BLaER1 treated with 17β-estradiol and CSF1 and Interleukin-3, amounts not matched to agents 10 nM and 100 nM (cell line): ENCODE data around the gene CENPO.
A peak's percentile ranks its signal among the peaks of the same experiment; 100 is the strongest.

Source experiments
- H3K27ac ChIP-seq, 11 experiments: shearing (Covaris generic); formaldehyde crosslinking; 2 replicates each; pipeline ENCODE4 v1.8.1; 2022
- H3K27me3 ChIP-seq, 11 experiments: shearing (Covaris generic); formaldehyde crosslinking; 2 replicates each; pipeline ENCODE4 v1.8.1; 2022
- H3K36me3 ChIP-seq, 11 experiments: shearing (Covaris generic); formaldehyde crosslinking; 2 replicates each; pipeline ENCODE4 v1.8.1; 2022
- H3K4me1 ChIP-seq, 10 experiments: shearing (Covaris generic); formaldehyde crosslinking; 2 replicates each; pipeline ENCODE4 v1.8.1; 2022
- H3K4me2 ChIP-seq, 11 experiments: shearing (Covaris generic); formaldehyde crosslinking; 2 replicates each; pipeline ENCODE4 v1.8.1; 2022
- H3K4me3 ChIP-seq, 10 experiments: shearing (Covaris generic); formaldehyde crosslinking; 2 replicates each; pipeline ENCODE4 v1.8.1; 2022
- H3K9ac ChIP-seq, 11 experiments: shearing (Covaris generic); formaldehyde crosslinking; 2 replicates each; pipeline ENCODE4 v1.8.1; 2022
- H3K9me3 ChIP-seq, 11 experiments: shearing (Covaris generic); formaldehyde crosslinking; replicated peaks in 1 of 11; 2 replicates each; pipeline ENCODE4 v1.8.1; 2022
- H4K20me1 ChIP-seq, 11 experiments: shearing (Covaris generic); formaldehyde crosslinking; 2 replicates each; pipeline ENCODE4 v1.8.1; 2022
- Cebpa-rat ChIP-seq, 11 experiments: shearing (Covaris generic); IDR thresholded peaks; 2 replicates each; pipeline ENCODE4 v1.8.1; 2022

Gene CENPO

DNA sequence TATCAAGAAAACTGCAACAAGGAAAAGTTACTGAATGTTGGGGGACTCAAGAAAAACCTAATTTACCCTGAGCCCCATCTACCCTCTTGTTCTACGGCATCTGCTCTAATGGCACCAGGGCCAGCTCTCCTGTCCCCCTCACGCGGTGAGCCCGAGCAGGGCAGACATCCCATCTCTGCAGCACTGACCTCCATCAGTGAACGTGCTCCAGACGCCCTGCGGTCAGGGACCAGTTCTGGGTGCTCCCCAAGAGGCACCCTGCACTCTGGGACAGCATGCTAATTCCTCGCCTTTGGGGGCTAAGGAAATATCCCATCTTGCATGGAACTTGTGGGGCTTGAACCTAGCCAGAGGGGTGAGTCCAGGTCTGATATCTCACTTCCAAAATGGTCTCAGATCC, 43.0 kb downstream of the CENPO start:
- H3K36me3 ChIP-seq: peaks cover 31 to 82% (median 72%) of the 10 kb centered on the region in 11 experiments
- no peak overlapping the region for H3K9ac ChIP-seq
- no peak overlapping the region for H3K4me3 ChIP-seq
- no peaks in the 10 kb centered on the region for H3K27me3 ChIP-seq
- H3K9me3 ChIP-seq: no peaks in the 10 kb centered on the region
- H4K20me1 ChIP-seq: peaks cover 0 to 26% (median 0%) of the 10 kb centered on the region in 11 experiments; a peak in 2 of 22 replicates
- H3K4me2 ChIP-seq: no peak overlapping the region
- TF ChIP-seq Cebpa-rat (IDR thresholded peaks at IDR 0.05): no peak
- no peak overlapping the region for H3K27ac ChIP-seq
- peaks cover 0 to 12% (median 6%) of the 10 kb centered on the region in 10 experiments; a peak in 7 of 20 replicates for H3K4me1 ChIP-seq

- TF ChIP-seq Cebpa-rat (IDR thresholded peaks at IDR 0.05): no peak
- H3K9me3 ChIP-seq: no peaks in the 10 kb centered on the region
- H3K4me3 ChIP-seq: no peak overlapping the region
- H4K20me1 ChIP-seq: peaks cover 0 to 29% (median 0%) of the 10 kb centered on the region in 11 experiments; a peak in 3 of 22 replicates
- H3K27me3 ChIP-seq: no peaks in the 10 kb centered on the region
- H3K4me2 ChIP-seq: no peak overlapping the region
- H3K4me1 ChIP-seq: peaks cover 0 to 12% (median 6%) of the 10 kb centered on the region in 10 experiments; a peak in 7 of 20 replicates
- H3K36me3 ChIP-seq: peaks cover 36 to 84% (median 74%) of the 10 kb centered on the region in 11 experiments
- no peak overlapping the region for H3K9ac ChIP-seq
- H3K27ac ChIP-seq: no peak overlapping the region
Measured at GRCh38 chr2:24836706-24837105, 43.5 kb downstream of the CENPO start.

DNA sequence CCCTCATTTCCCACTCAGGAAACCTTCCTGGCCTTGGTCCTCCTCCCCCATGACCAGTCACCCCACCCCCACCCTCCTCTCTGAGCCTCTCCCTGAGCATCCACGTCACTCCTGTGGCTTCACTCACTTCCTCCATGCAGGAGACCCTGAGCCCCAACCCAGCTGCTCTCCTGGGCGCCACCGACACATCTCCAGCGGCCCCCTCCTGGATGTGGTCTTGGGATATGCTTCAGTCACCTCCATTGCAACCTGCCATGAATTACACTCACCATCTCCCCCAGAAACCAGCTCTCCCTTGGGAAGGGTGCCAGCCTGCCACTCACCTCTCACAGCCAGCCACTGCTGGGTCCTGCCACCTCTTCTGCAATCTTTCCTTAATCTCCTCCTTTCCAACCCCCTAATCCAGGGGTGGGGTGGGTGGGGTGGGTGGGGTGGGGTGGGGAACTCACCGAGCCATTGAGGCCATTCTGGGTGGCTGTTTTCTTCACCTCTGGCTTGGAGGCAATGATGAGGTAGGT, 44.8 kb downstream of the CENPO start:
- peaks cover 0 to 32% (median 0%) of the 10 kb centered on the region in 11 experiments; a peak in 3 of 22 replicates for H4K20me1 ChIP-seq
- no peaks in the 10 kb centered on the region for H3K27me3 ChIP-seq
- no peak overlapping the region for H3K4me2 ChIP-seq
- H3K4me3 ChIP-seq: no peak overlapping the region
- no peak for TF ChIP-seq Cebpa-rat (IDR thresholded peaks at IDR 0.05)
- peaks cover 0 to 12% (median 6%) of the 10 kb centered on the region in 10 experiments; a peak in 7 of 20 replicates for H3K4me1 ChIP-seq
- H3K36me3 ChIP-seq: peaks cover 43 to 94% (median 83%) of the 10 kb centered on the region in 11 experiments
- H3K9ac ChIP-seq: no peak overlapping the region
- no peaks in the 10 kb centered on the region for H3K9me3 ChIP-seq
- H3K27ac ChIP-seq: no peak overlapping the region

DNA sequence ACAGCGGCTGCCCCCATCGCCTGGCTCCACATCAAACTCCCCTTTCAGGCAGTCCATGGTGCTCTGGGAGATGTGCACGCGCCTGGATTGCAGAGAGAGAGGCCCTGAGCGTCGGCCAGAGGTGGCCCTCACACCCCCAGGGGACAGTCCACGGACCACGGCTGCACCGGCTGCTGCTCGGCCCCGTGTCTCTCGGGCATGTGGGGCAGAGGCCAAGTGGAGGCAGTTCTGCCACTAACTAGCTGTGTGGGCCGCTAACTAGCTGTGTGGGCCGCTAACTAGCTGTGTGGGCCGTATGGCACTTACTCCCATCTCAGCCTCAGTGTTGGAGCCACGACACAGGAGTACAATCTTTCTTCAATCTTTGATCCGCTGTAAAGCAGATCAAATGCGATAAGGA, 45.3 kb downstream of the CENPO start:
- Histone ChIP-seq H3K27ac (no peak overlapping the region), H3K27me3 (no peaks in the 10 kb centered on the region), H3K9ac (no peak overlapping the region), H4K20me1 (peaks cover 0 to 28% (median 0%) of the 10 kb centered on the region in 11 experiments; a peak in 3 of 22 replicates), H3K4me2 (peak overlapping the region in 1 of 11 experiments; percentile 28; a peak in 1 of 22 replicates), H3K9me3 (no peaks in the 10 kb centered on the region), H3K36me3 (peaks cover 43 to 92% (median 80%) of the 10 kb centered on the region in 11 experiments), H3K4me3 (no peak overlapping the region), H3K4me1 (peaks cover 0 to 12% (median 6%) of the 10 kb centered on the region in 10 experiments; a peak in 7 of 20 replicates)
- TF ChIP-seq Cebpa-rat (IDR thresholded peaks at IDR 0.05): no peak

GRCh38 chr2:24839729-24840128, 46.5 kb downstream of the CENPO start:
- Histone ChIP-seq H3K4me2 (no peak overlapping the region), H3K9me3 (no peaks in the 10 kb centered on the region), H3K27ac (no peak overlapping the region), H4K20me1 (peaks cover 0 to 23% (median 0%) of the 10 kb centered on the region in 11 experiments; a peak in 4 of 22 replicates), H3K27me3 (no peaks in the 10 kb centered on the region), H3K9ac (no peak overlapping the region), H3K36me3 (peaks cover 39 to 92% (median 71%) of the 10 kb centered on the region in 11 experiments), H3K4me3 (no peak overlapping the region), H3K4me1 (peaks cover 0 to 12% (median 6%) of the 10 kb centered on the region in 10 experiments; a peak in 7 of 20 replicates)
- no peak for TF ChIP-seq Cebpa-rat (IDR thresholded peaks at IDR 0.05)

- Histone ChIP-seq H4K20me1 (peaks cover 0 to 23% (median 0%) of the 10 kb centered on the region in 11 experiments; a peak in 4 of 22 replicates), H3K4me1 (peaks cover 0 to 12% (median 6%) of the 10 kb centered on the region in 10 experiments; a peak in 7 of 20 replicates), H3K27me3 (no peaks in the 10 kb centered on the region), H3K9ac (no peak overlapping the region), H3K4me2 (no peak overlapping the region), H3K36me3 (peaks cover 35 to 89% (median 65%) of the 10 kb centered on the region in 11 experiments; a peak in 21 of 22 replicates), H3K4me3 (no peak overlapping the region), H3K9me3 (peaks cover 0 to under 1% (median 0%) of the 10 kb centered on the region in 11 experiments; a peak in 1 of 22 replicates), H3K27ac (no peak overlapping the region)
- TF ChIP-seq Cebpa-rat (IDR thresholded peaks at IDR 0.05): no peak
Measured at GRCh38 chr2:24840164-24840869, 47.1 kb downstream of the CENPO start.

GRCh38 chr2:24840962-24841945, 48.0 kb downstream of the CENPO start:
- Histone ChIP-seq H3K4me2 (no peak overlapping the region), H3K36me3 (peaks cover 36 to 87% (median 63%) of the 10 kb centered on the region in 11 experiments), H4K20me1 (peaks cover 0 to 23% (median 0%) of the 10 kb centered on the region in 11 experiments; a peak in 4 of 22 replicates), H3K27ac (no peak overlapping the region), H3K27me3 (no peaks in the 10 kb centered on the region), H3K9ac (no peak overlapping the region), H3K9me3 (peaks cover 4 to 10% (median 8%) of the 10 kb centered on the region in 11 experiments; a peak in 21 of 22 replicates), H3K4me3 (no peak overlapping the region), H3K4me1 (peaks cover 0 to 12% (median 6%) of the 10 kb centered on the region in 10 experiments; a peak in 7 of 20 replicates)
- TF ChIP-seq Cebpa-rat (IDR thresholded peaks at IDR 0.05): no peak
